ENCODE data around the gene DMKN.

DMKN gene

GRCh38 chr19:35522745-35523327, 9.4 kb upstream of the DMKN start:
- no peak for DNase-seq

GRCh38 chr19:35521124-35521743, 7.8 kb upstream of the DMKN start:
- no peak for DNase-seq

GRCh38 chr19:35519291-35519690, 5.8 kb upstream of the DMKN start:
- DNase-seq, result no peak

GRCh38 chr19:35518313-35518712, 4.9 kb upstream of the DMKN start:
- DNase-seq, result no peak

- no peak for DNase-seq
These were observed 3.9 kb upstream of the DMKN start for GRCh38 chr19:35517342-35517741.

GRCh38 chr19:35516310-35516709, 2.9 kb upstream of the DMKN start:
- DNase-seq, result no peak

- no peak for DNase-seq
These were observed 897 bp upstream of the DMKN start for GRCh38 chr19:35514282-35514809.

- no peak for DNase-seq
These were observed 420 bp downstream of the DMKN start for GRCh38 chr19:35512831-35513627.

- no peak for DNase-seq
These were observed 2.1 kb downstream of the DMKN start for GRCh38 chr19:35511337-35511736.

GRCh38 chr19:35510626-35510964, 2.9 kb downstream of the DMKN start:
- no peak for DNase-seq

GRCh38 chr19:35509861-35510625, 3.4 kb downstream of the DMKN start:
- peak; percentile 86 for DNase-seq

- peak; percentile 54 for DNase-seq
These were observed 4.3 kb downstream of the DMKN start for GRCh38 chr19:35509018-35509652.

GRCh38 chr19:35508129-35508528, 5.3 kb downstream of the DMKN start:
- DNase-seq, result no peak

GRCh38 chr19:35507561-35507960, 5.9 kb downstream of the DMKN start:
- no peak for DNase-seq

GRCh38 chr19:35506011-35506410, 7.4 kb downstream of the DMKN start:
- no peak for DNase-seq

GRCh38 chr19:35502751-35503150, 10.7 kb downstream of the DMKN start:
- no peak for DNase-seq

GRCh38 chr19:35501684-35502083, 11.8 kb downstream of the DMKN start:
- no peak for DNase-seq

- no peak for DNase-seq
These were observed 12.8 kb downstream of the DMKN start for GRCh38 chr19:35500611-35501010.

GRCh38 chr19:35498984-35499527, 14.4 kb downstream of the DMKN start:
- no peak for DNase-seq

GRCh38 chr19:35498220-35498619, 15.2 kb downstream of the DMKN start:
- DNase-seq, result no peak

GRCh38 chr19:35497406-35497805, 16.0 kb downstream of the DMKN start:
- DNase-seq, result no peak

Data from stimulated activated CD4-positive, alpha-beta T cell treated with anti-CD3 and anti-CD28 coated beads, Interleukin-15, amount 100 ng/mL, for 24 hours (primary cell).